Putamen (tissue), 1 donor: Measurements from ENCODE around the gene SLC25A45.
"Not testable (repeated sequence)": the region's sequence is repeated elsewhere in the genome, so short reads cannot be mapped to it uniquely, and the experiment has no call there.

ENCODE experiments used
- DNase-seq: peaks from one replicate; pipeline ENCODE4 v3.0.0-alpha.2; 2016; ENCODE audit warnings: low spot score

The SLC25A45 gene

GRCh38 chr11:65362966-65363365, 19.5 kb downstream of the SLC25A45 start:
- no peak for DNase-seq

GRCh38 chr11:65362320-65362931, 20.0 kb downstream of the SLC25A45 start:
- no peak for DNase-seq

- no peak for DNase-seq
Measured at GRCh38 chr11:65357856-65358356, 24.5 kb downstream of the SLC25A45 start.

- DNase-seq: no peak
Measured at GRCh38 chr11:65356394-65356972, 26.0 kb downstream of the SLC25A45 start.

GRCh38 chr11:65355776-65356393, 26.6 kb downstream of the SLC25A45 start:
- DNase-seq: no peak

GRCh38 chr11:65355013-65355775, 27.3 kb downstream of the SLC25A45 start:
- DNase-seq: no peak

GRCh38 chr11:65354265-65355012, 28.0 kb downstream of the SLC25A45 start, which contains the start of gene TIGD3:
Gene TIGD3 (plus strand): TSS chr11:65354751. CDS start chr11:65355809, 1,058 bp downstream.
- peak; percentile 96 for DNase-seq

GRCh38 chr11:65353900-65354264, 28.6 kb downstream of the SLC25A45 start:
- DNase-seq: no peak

- DNase-seq: no peak
Measured at GRCh38 chr11:65353376-65353775, 29.1 kb downstream of the SLC25A45 start.

- no peak for DNase-seq
Measured at GRCh38 chr11:65352783-65353182, 29.7 kb downstream of the SLC25A45 start.

GRCh38 chr11:65351511-65351910, 30.9 kb downstream of the SLC25A45 start:
- DNase-seq: no peak

GRCh38 chr11:65341856-65342255, 40.6 kb downstream of the SLC25A45 start:
- DNase-seq: no peak

- no peak for DNase-seq
Measured at GRCh38 chr11:65340226-65340625, 42.2 kb downstream of the SLC25A45 start.

- DNase-seq: no peak
Measured at GRCh38 chr11:65338676-65339075, 43.8 kb downstream of the SLC25A45 start.

- no peak for DNase-seq
Measured at GRCh38 chr11:65334696-65335295, 47.6 kb downstream of the SLC25A45 start.

GRCh38 chr11:65332591-65332990, 49.9 kb downstream of the SLC25A45 start:
- not testable (repeated sequence) for DNase-seq

- no peak for DNase-seq
Measured at GRCh38 chr11:65330544-65330943, 51.9 kb downstream of the SLC25A45 start.

GRCh38 chr11:65329944-65330403, 52.5 kb downstream of the SLC25A45 start:
- peak; percentile 88 for DNase-seq

- no peak for DNase-seq
Measured at GRCh38 chr11:65329478-65329877, 53.0 kb downstream of the SLC25A45 start.

- DNase-seq: no peak
Measured at GRCh38 chr11:65327021-65327420, 55.4 kb downstream of the SLC25A45 start.

GRCh38 chr11:65325435-65325834, 57.0 kb downstream of the SLC25A45 start:
- DNase-seq: no peak
